ENCODE measurements around the gene FOXA1. TPM values are rescaled to one million over a fixed set of nuclear protein-coding genes. Genes with fewer than 3 reads are reported as not detected.
A peak's percentile ranks its signal among the peaks of the same experiment; 100 is the strongest.

FOXA1 gene
- total RNA-seq (2014; rRNA removed; shearing (Covaris generic)), result 3.4 and 3.7 TPM in 2 replicates

DNA sequence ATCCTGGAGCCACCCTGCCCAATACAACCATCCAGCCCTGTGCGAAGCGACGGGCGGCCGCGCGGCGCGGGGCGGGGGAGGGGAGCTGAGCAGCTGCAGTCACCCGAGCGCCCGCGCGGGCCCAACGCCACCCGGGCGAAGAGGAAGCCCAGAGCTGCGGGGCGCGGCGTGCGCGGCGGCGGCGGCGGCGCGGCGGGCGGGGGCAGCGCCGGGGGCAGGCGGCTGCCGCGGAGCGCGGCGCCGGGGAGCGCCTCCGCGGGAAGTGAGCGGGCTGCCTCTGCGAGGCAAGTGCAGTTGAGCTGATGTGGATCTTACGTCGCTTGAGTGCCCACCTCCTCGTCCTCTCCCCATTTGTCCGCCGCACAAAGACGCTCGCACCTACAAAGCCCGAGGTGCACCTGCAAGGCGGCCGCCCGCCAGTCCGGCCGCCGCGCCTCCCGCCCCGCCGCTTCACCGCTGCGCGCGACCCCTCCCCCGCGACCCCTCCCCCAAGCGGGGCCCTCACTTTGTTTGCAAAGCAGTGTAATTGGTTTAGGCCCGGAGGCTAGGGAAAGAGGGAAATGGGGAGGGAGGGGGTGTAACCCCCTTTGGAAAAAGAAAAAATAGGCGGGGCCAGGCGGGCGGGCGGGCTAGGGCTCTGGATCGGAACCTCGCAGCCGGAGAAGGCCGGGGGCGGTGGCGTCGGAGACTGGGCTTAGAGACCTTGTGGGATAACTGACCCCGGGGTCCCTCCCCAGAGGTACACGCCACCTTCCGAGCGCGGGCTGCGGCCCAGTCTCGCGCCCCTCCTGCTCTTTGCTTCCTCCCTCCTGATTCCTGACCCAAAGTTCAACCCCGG is at the start of gene FOXA1, which contains the start of gene TTC6:
FOXA1 (minus strand) TSS at position 279 of the 838 bp plus-strand sequence; CDS start at position 2, 277 bp downstream.
TTC6 (plus strand) TSS at position 659 of the 838 bp plus-strand sequence. CDS start 26,436 bp downstream, outside the sequence.
- no peaks in the 10 kb centered on the region for H3K36me3 ChIP-seq (replicated peaks; ENCODE audit: control insufficient read depth, insufficient read depth, low read length)
- peak; percentile 89 for DNase-seq
- H3K27me3 ChIP-seq (ENCODE audit: control insufficient read depth, insufficient read depth, low read length), result peaks cover 97% of the 10 kb centered on the region
- H3K4me3 ChIP-seq (ENCODE audit: insufficient read depth, low read depth, low read length), result peak within 1 kb of the TSS; percentile 37

DNA sequence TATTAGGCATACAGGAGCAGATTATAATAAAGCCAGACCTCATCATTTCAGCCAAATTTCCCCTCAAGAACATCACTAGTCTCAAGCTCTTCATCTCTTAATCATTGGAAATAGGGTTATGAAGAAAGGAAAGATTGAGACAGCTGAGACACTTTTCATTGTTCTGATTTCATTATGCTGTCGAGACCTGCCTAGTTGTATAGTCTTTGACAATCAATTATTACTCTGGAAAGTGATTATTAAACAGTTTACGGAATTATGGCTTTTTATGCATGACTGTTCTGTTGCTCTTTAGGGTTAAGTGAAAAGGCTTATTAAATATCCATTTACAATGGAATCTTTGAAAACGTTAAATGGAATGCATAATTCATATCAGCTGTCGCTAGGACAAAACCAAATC is 48.7 kb upstream of the FOXA1 start:
- Histone ChIP-seq H3K36me3 (replicated peaks; ENCODE audit: control insufficient read depth, insufficient read depth, low read length) (no peaks in the 10 kb centered on the region), H3K4me3 (ENCODE audit: insufficient read depth, low read depth, low read length) (no peak overlapping the region), H3K27me3 (ENCODE audit: control insufficient read depth, insufficient read depth, low read length) (no peaks in the 10 kb centered on the region)
- no peak for DNase-seq

DNA sequence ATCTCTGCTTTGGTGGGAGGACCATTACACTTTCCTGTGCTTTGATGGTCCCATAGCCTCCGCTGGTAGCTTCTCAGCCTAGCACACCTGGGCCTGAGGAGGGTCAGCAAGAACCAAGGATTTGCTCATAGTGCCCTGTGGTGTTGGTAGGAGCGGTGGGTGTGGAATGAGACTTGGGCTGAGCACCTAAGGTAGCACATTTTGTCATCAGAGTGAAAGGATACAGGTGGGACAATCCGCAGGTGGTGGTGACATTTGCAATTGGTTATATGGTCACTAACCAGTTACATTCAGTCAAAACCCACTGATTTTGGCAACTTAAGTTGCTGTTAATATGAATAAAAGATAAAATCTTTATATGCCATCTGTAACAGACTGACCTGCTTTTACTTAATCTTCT is 47.1 kb upstream of the FOXA1 start:
- Histone ChIP-seq H3K36me3 (replicated peaks; ENCODE audit: control insufficient read depth, insufficient read depth, low read length) (no peaks in the 10 kb centered on the region), H3K4me3 (ENCODE audit: insufficient read depth, low read depth, low read length) (no peak overlapping the region), H3K27me3 (ENCODE audit: control insufficient read depth, insufficient read depth, low read length) (no peaks in the 10 kb centered on the region)
- no peak for DNase-seq

DNA sequence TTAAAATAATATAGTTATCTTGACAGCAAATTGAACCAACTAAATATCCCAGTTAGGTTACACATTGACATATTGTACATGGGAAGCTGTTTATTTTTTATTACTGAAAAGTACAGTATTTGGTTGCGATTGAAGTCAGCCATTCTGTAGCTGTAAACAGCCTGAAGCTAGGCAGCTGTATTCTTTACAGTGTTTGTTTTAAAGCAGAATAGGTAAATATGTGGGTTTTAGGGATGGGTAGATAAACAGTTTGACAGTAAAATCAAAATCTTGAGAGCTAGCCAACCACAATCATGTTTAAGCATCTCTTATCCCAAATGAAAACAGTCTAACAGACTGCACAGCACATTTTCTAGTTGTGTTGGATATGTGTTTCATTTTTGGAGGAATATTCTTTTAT is 46.1 kb upstream of the FOXA1 start:
- H3K36me3 ChIP-seq (replicated peaks; ENCODE audit: control insufficient read depth, insufficient read depth, low read length), result no peaks in the 10 kb centered on the region
- H3K27me3 ChIP-seq (ENCODE audit: control insufficient read depth, insufficient read depth, low read length), result no peaks in the 10 kb centered on the region
- DNase-seq, result no peak
- no peak overlapping the region for H3K4me3 ChIP-seq (ENCODE audit: insufficient read depth, low read depth, low read length)

DNA sequence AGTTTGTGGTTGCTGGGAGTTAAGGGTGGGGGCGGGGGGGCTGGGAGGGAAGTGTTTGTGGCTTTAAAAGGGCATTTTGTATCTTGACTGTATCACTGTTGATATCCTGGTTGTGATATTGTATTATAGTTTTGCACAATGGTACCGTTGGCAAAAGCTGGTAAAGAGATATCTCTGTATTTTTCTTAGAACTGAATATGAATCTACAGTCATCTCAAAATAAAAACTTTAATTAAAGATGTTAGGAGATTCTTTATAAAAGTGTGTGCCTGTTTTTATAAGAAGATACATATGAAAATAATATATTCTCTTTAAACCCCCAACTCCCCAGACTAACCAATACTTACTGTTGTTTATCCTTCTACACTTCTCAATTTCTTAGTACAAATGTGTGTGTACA is 43.5 kb upstream of the FOXA1 start:
- no peak overlapping the region for H3K4me3 ChIP-seq (ENCODE audit: insufficient read depth, low read depth, low read length)
- H3K27me3 ChIP-seq (ENCODE audit: control insufficient read depth, insufficient read depth, low read length), result no peaks in the 10 kb centered on the region
- H3K36me3 ChIP-seq (replicated peaks; ENCODE audit: control insufficient read depth, insufficient read depth, low read length), result no peaks in the 10 kb centered on the region
- no peak for DNase-seq

DNA sequence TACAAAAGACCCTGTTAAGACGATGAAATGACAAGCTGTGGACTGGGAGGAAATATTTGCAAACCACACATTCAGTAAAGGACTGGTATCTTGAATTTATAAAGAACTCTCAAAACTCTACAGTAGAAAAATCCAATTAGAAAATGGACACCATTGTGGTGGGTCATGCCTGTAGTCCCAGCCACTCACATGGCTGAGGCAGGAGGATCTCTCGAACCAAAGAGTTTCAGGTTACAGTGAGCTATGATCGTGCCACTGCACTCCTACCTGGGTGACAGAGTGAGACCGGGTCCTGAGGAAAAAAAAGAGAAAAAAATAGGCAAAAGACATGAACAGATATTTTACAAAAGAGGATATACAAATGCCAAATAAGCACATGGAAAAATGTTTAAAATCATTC is 42.3 kb upstream of the FOXA1 start:
- no peak overlapping the region for H3K4me3 ChIP-seq (ENCODE audit: insufficient read depth, low read depth, low read length)
- H3K36me3 ChIP-seq (replicated peaks; ENCODE audit: control insufficient read depth, insufficient read depth, low read length), result no peaks in the 10 kb centered on the region
- DNase-seq, result no peak
- no peaks in the 10 kb centered on the region for H3K27me3 ChIP-seq (ENCODE audit: control insufficient read depth, insufficient read depth, low read length)

DNA sequence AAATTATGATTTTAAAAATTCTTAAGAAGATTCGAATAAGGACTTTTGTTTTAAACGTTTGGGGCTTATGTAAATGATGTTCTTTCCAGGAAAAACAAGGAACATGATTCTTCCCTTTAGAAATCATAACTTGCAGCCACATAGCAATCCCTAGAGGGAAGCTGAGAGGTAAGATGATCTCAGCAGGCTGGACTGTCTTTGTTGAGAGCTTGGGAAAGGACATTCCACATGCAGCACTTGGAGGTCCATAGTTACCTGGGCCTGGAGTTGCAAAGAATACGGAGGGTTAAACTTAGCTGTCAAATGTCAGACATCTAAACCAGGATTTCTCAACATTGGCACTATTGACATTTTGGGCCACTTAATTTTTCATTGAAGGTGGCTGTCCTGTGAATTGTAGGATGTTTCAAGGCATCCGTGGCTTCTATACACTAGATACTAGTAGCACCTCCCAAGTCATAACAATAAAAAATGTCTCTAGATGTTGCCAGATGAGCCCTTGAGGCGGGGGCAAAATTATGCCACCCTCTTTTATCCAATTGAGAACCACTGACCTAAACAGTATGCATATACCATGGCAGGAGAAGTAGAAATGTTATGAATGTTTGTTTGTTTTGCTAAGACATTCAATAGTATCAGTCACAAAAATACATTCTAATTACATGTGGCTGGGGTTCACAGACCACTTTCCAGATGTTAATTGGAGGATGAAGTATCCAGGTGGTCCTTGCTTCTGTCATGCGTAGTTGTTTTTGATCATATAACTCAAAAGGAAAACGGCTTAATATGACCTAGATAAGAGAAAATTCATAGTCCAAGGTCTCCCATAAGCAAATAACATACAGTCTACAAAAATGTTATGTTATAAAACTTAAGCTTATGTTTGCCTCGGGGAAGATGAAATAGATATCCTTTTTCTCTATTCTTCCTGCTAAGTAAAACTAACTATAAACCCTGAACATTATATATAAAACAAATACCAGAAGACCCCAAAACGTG is 30.8 kb upstream of the FOXA1 start:
- H3K36me3 ChIP-seq (replicated peaks; ENCODE audit: control insufficient read depth, insufficient read depth, low read length), result no peaks in the 10 kb centered on the region
- no peak for DNase-seq
- H3K4me3 ChIP-seq (ENCODE audit: insufficient read depth, low read depth, low read length), result no peak overlapping the region
- peaks cover 32% of the 10 kb centered on the region for H3K27me3 ChIP-seq (ENCODE audit: control insufficient read depth, insufficient read depth, low read length)

DNA sequence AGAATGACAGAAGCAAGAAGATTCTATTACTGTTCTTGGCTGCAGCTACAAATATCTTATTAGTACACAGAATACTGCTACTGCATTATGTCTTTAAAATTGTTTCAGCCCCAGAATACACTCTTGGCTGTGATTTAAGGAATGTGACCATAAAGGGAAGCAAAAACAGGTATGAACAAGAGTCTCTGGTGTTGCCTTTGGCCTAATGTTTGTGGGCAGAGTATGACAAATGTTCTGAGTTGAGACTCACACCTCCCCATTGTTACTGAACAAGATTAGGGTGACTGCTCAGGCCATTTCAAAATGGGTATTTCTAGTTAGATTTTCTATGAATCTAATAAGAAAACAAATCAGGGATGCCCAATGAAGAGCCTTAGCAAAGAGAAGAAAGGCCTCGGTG is 28.9 kb upstream of the FOXA1 start:
- Histone ChIP-seq H3K36me3 (replicated peaks; ENCODE audit: control insufficient read depth, insufficient read depth, low read length) (no peaks in the 10 kb centered on the region), H3K4me3 (ENCODE audit: insufficient read depth, low read depth, low read length) (no peak overlapping the region), H3K27me3 (ENCODE audit: control insufficient read depth, insufficient read depth, low read length) (peaks cover 38% of the 10 kb centered on the region)
- no peak for DNase-seq

DNA sequence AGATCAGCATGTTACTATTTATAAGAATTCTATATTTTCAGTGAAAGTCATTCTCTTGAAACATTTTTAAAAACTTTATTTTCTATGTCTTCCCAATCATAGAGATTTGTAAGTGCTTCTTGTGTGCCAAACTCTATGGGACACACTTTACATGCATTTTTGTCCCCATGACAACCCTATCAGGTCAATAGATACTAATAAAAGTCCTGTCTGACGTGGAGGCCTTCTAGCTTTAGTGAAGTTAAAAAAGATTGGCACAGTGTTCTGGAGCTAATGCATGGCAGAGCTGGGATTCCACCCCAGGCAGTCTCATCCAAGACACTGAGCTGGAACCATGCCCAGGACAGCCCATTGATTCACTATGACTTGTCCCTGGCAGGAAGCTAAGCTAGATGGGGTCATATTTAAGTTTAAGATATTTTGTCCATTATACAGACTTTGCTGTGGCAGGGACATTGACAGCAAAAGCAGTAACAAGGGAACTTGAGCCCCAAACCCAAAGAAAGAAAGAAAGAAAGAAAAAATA is 28.4 kb upstream of the FOXA1 start:
- Histone ChIP-seq H3K27me3 (ENCODE audit: control insufficient read depth, insufficient read depth, low read length) (peaks cover 38% of the 10 kb centered on the region), H3K4me3 (ENCODE audit: insufficient read depth, low read depth, low read length) (no peak overlapping the region), H3K36me3 (replicated peaks; ENCODE audit: control insufficient read depth, insufficient read depth, low read length) (no peaks in the 10 kb centered on the region)
- DNase-seq, result no peak

DNA sequence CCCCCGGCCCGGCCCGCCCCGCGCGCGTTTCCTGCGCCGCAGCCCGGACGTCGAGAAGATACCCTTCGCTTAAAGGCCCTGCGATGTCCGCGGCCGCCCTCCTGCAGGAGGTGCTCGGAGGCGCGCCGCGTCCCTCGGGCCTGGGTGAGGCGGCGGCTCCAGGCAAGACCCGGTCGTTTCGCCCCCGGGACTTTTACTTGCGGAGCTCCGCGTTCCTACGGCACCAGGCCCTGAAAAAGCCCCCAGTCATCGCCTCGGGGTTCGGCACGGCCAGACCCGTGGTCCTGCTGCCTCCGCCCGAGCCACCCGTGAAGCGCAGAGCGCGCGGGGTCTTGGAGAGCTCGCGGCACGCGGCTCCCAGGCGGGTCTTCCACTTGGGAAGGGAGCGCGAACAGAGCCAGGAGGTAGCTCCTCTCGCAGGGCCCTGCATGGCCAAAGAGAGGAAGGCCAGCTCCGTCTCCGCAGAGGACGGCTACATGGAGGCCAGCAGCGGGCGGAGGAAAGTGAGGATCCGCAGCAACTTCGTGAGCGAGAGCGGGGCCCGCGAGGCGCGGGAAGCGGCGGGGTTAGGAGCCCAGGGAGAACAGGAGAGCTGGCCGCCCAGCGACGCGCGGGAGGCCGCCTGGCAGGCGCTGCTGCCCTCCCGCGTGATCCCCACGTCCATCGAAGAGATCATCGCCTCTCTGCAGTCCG is 27.3 kb upstream of the FOXA1 start:
- peak; percentile 89 for DNase-seq
- Histone ChIP-seq H3K4me3 (ENCODE audit: insufficient read depth, low read depth, low read length) (peak overlapping the region; percentile 38), H3K36me3 (replicated peaks; ENCODE audit: control insufficient read depth, insufficient read depth, low read length) (no peaks in the 10 kb centered on the region), H3K27me3 (ENCODE audit: control insufficient read depth, insufficient read depth, low read length) (peaks cover 38% of the 10 kb centered on the region)

DNA sequence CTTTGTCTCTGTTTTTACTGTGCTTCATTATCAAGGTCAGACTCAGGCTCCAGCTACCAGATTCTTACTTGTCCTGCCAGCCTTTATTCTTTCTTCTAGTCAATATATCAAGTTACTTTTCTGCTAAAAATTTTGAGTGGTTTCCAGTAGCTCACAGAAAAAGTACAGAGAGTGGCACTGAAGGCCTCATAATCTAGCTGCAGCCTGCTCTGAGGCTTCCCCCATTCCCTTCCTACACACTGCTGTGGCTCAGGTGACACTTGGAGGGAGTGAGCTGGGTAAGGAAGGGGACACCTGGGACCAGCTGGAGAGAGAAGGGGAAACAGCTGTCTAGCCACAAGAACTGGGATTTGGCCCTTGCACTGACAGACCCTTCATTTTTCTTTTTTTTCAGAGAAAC is 25.8 kb upstream of the FOXA1 start:
- Histone ChIP-seq H3K27me3 (ENCODE audit: control insufficient read depth, insufficient read depth, low read length) (peaks cover 38% of the 10 kb centered on the region), H3K36me3 (replicated peaks; ENCODE audit: control insufficient read depth, insufficient read depth, low read length) (no peaks in the 10 kb centered on the region), H3K4me3 (ENCODE audit: insufficient read depth, low read depth, low read length) (no peak overlapping the region)
- DNase-seq, result no peak

DNA sequence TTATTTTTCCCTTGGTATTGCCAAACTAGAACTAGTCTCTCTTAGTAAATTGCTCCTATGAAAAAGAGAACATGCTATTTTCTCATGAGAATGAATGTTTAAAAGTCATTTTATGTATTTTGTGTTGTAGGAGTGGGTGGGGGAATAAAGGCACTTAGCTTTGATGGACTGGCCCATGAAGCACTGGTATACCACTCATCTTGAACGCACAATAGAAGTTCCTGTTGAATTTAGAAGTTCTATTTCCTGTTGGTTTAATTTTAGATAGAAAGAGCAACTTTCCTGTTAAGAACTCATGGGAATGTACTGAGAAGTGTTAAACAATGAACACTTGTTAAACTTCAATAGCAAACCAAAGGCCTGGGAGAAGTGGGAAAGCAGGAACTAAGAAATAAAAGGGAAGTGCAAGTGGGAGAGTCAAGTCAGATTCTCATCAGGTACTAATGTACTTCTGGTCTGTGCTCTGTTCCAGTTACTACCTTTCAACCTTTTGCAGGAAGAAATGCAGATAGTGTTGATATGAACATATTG is 23.5 kb upstream of the FOXA1 start:
- H3K36me3 ChIP-seq (replicated peaks; ENCODE audit: control insufficient read depth, insufficient read depth, low read length), result no peaks in the 10 kb centered on the region
- H3K27me3 ChIP-seq (ENCODE audit: control insufficient read depth, insufficient read depth, low read length), result peaks cover 33% of the 10 kb centered on the region
- DNase-seq, result no peak
- no peak overlapping the region for H3K4me3 ChIP-seq (ENCODE audit: insufficient read depth, low read depth, low read length)

DNA sequence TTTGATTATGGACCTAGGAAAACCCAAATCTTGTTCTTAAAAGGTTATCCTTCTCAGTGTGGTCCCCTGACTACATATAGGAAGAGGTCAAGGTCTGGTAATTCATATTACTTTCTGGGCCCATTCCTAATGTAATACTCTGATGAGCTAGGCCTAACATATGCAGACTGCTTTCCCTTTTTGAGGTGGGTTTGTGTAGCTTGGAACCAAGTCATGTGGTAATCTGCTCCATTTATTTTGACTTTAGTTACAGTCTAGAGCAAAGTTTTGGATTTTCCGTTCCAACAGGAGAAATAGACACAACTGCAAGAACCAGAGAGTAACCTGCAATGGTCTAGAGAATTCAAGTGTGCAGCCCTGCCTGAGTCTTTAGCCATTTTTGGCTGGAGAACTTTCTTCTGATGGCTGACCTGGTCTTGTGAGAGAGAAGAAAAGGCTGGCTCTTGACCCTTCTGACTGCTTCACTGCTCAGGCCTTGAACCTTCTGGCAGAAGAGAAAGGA is 22.9 kb upstream of the FOXA1 start:
- DNase-seq, result no peak
- peaks cover 26% of the 10 kb centered on the region for H3K27me3 ChIP-seq (ENCODE audit: control insufficient read depth, insufficient read depth, low read length)
- H3K36me3 ChIP-seq (replicated peaks; ENCODE audit: control insufficient read depth, insufficient read depth, low read length), result no peaks in the 10 kb centered on the region

DNA sequence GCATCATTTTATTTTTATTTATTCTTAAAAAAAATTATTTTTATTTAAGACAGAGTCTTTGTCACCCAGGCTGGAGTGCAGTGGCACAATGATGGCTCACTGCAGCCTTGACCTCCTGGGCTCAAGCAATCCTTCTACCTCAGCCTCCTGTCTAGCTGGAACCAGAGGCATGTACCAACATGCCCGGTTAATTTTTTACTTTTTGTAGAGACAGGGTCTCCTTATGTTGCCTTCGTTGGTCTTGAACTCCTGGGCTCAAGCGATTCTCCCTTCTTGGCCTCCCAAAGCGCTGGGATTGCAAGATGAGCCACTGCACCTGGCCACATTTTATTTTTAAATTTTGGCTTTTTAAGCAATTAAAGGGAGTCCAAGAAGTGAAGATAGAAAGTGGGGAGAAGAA is 21.8 kb upstream of the FOXA1 start:
- Histone ChIP-seq H3K36me3 (replicated peaks; ENCODE audit: control insufficient read depth, insufficient read depth, low read length) (no peaks in the 10 kb centered on the region), H3K27me3 (ENCODE audit: control insufficient read depth, insufficient read depth, low read length) (peaks cover 16% of the 10 kb centered on the region), H3K4me3 (ENCODE audit: insufficient read depth, low read depth, low read length) (no peak overlapping the region)
- no peak for DNase-seq

More for the DNA sequence above, 22.9 kb upstream of the FOXA1 start:
- no peak overlapping the region for H3K4me3 ChIP-seq (ENCODE audit: insufficient read depth, low read depth, low read length)

All from H7 (cell line).